ENCODE measurements around the gene C1orf21.

Gene C1orf21

GRCh38 chr1:184624051-184624450 is 237.2 kb downstream of the C1orf21 start:
- no peak for DNase-seq (ENCODE audit: low read depth in 2 of 3, low spot score in 2 of 3)

- no peak for DNase-seq (ENCODE audit: low read depth in 2 of 3, low spot score in 2 of 3)
These were observed 237.8 kb downstream of the C1orf21 start for GRCh38 chr1:184624626-184625025.

GRCh38 chr1:184625271-184625670 is 238.4 kb downstream of the C1orf21 start:
- DNase-seq (ENCODE audit: low read depth in 2 of 3, low spot score in 2 of 3): no peak

DNA sequence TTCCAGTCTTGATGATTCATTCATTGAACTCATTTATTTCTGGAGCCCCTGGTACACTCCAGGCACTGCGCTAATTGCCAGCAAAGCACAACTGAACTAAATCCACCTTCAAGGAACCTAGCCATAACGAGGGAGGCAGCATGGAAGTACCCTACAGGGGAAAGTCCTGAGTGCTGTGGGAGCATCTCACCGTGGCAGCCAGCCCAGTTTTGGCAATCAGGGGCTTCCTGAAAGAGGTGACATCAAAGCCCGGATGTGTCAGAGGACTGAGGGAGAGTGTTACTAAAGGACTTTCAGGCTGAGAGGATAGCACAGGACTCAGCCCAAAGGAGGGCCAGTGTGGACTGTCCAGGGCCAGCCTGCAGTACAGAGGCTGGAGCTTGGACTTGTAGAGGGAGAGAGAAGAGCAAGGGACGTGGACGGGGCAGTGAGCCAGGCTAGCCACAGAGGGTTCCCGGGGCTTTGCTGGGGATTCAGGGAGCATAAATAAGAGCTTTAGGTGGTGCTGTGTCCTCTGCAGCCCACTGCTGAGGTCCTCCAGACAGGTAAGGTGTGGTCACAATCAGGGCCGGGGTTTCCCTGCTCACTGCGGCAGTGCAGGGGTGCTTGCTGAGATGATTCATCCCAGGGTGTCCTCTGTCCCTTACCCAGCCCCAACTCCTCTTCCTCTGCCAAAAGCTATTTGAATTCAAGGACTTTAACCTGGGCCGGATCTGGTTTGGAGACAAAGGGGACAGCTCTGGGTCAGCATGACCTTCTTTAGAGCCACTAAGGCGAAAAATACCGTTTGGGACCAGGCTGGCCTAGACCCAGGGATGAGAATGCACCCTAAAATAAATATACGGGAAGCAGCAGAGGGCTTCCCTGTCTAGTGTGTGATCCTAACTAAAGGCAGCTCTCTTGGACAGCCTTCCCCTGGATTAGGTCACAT is 239.5 kb downstream of the C1orf21 start:
- no peak for DNase-seq (ENCODE audit: low read depth in 2 of 3, low spot score in 2 of 3)

GRCh38 chr1:184627007-184627341 is 240.1 kb downstream of the C1orf21 start:
- no peak for DNase-seq (ENCODE audit: low read depth in 2 of 3, low spot score in 2 of 3)

DNA sequence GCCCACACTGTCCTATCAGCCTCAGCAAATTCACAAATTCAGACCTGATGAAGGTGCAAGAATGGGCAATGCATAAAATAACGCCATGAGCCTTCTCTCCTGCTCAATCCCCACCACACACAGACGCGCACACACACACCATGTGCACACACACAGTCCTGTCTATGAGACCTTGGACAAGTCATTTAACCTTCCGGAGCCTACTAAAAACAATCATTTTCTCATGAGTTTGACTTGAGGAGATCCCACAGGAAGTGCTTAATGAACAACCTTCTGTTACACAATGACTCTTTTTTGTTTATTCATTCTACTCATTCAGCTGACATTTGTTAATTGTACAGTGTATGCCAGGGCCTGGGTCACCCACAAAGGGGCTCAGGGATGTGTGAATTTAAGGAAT is 242.4 kb downstream of the C1orf21 start:
- DNase-seq (ENCODE audit: low read depth in 2 of 3, low spot score in 2 of 3): no peak

DNA sequence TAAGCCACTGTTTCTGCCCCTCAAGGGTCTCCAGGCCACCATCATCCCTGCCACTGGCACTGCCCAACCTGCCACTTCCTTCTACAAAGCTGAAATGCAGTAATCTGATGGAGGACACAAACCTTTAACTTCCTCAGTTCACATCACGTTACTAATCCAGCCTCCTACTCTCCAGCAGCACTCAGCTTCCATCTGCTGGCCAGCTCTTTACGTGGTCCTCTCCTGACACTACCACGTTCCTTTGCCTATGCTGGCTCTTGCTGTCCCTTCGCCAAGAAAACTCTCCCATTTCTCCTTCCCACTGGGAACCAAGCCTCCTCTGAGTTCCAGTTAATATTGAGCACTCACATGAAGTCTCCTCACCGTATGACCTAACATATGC is 243.8 kb downstream of the C1orf21 start:
- no peak for DNase-seq (ENCODE audit: low read depth in 2 of 3, low spot score in 2 of 3)

- no peak for DNase-seq (ENCODE audit: low read depth in 2 of 3, low spot score in 2 of 3)
These were observed 245.8 kb downstream of the C1orf21 start for GRCh38 chr1:184632415-184633175.

DNA sequence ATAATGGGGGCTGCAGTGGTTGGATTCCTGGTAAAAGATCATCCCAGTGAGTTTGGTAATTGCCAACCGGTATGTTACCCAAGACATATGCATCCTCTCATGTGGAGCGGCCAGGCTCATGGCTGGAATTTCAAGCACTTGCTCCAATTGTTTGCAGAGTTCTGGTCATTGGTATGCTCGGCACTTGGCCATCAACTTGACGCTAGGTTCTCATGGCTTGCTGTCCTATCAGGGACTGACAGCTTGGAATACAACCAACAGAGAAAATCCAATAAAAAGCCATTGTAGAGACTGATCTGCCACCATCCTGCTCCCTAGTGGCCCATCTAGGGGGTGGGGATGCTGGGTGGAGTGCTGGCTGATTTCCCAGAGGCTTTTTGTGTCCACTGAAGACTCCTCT is 247.0 kb downstream of the C1orf21 start:
- no peak for DNase-seq (ENCODE audit: low read depth in 2 of 3, low spot score in 2 of 3)

DNA sequence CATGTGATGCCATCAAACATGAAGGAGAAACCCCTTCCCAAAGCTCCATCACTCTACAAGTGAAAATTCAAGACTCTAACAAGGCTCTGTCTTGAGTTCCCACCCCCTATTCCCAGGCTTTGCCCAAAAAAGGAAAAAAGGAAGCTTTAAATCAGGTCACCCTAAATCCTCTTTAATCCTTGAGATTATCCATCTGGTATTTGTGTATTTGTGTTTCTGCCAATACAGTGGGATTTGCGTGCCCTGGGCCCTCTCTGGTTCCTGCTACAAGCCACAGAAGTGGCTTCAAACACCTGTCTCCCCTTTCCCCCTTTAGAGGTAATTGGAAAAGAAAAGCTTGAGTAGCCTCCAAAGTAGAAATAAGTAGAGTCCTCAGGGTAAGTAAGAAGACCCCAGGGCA is 247.5 kb downstream of the C1orf21 start:
- DNase-seq (ENCODE audit: low read depth in 2 of 3, low spot score in 2 of 3): no peak

- no peak for DNase-seq (ENCODE audit: low read depth in 2 of 3, low spot score in 2 of 3)
These were observed 248.6 kb downstream of the C1orf21 start for GRCh38 chr1:184635347-184635979.

DNA sequence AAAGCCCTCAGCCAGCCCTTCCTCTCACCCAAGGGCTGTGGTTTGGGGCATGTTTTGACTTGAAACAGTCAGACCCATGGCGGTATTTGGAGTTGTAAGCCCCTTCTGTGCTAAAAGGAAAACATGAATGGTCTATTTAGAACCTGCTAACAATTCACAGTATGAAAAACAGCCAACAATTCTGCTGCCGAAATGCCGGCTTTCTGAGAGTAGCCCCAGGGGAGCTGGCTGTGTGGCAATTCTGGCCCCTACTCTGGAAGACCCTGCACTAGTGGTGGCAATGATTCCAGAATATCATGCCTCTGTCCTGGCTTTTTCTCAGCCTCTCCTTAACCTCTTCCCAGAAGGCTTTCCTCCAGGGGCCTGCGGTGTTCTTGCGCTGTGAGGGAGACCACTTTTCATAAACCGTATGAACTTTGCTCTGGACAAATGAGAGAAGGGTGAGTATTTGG is 249.2 kb downstream of the C1orf21 start:
- no peak for DNase-seq (ENCODE audit: low read depth in 2 of 3, low spot score in 2 of 3)

GRCh38 chr1:184637664-184638240 is 250.9 kb downstream of the C1orf21 start:
- DNase-seq (ENCODE audit: low read depth in 2 of 3, low spot score in 2 of 3): no peak

DNA sequence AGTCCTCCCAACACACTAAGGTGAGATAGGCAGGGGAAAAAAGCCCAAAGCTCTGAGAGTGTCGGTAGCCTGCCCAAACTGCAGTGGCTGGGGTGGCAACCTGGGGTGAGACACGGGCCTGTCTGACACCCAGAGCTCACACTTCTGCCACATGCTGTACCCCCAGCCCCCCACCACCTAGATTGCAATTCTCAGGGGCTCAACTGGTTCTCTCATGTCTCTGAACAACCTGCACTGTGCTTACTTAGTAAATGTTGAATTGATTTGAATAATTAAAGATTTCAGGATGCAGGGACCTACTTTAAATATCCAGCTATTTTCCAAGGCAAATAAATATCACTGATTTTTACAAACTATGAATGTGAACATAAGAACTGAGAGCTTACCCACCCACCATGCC is 252.4 kb downstream of the C1orf21 start:
- no peak for DNase-seq (ENCODE audit: low read depth in 2 of 3, low spot score in 2 of 3)

DNA sequence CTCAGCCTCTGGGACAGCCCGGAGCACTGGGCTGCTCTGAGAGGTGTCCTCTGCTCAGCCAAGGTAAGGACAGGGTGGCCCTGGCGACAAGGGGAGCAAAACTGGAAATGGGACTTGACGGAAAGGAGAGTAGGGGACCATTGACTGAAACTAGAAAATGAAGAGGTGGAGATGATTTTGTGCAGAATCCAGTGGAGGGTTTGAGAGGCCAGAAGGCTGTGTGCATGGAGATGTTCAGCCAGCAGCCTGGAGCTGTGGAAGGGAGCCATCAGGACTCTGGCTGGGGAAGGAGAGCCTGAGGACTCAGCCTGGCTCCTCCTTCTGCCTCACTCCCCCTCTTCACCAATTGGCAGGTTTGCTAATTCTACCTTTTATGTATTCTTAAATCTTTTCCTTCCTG is 253.7 kb downstream of the C1orf21 start:
- no peak for DNase-seq (ENCODE audit: low read depth in 2 of 3, low spot score in 2 of 3)

GRCh38 chr1:184641894-184642293 is 255.1 kb downstream of the C1orf21 start:
- DNase-seq (ENCODE audit: low read depth in 2 of 3, low spot score in 2 of 3): no peak

GRCh38 chr1:184643661-184644060 is 256.8 kb downstream of the C1orf21 start:
- no peak for DNase-seq (ENCODE audit: low read depth in 2 of 3, low spot score in 2 of 3)

GRCh38 chr1:184644771-184645170 is 257.9 kb downstream of the C1orf21 start:
- DNase-seq (ENCODE audit: low read depth in 2 of 3, low spot score in 2 of 3): no peak

- no peak for DNase-seq (ENCODE audit: low read depth in 2 of 3, low spot score in 2 of 3)
These were observed 259.4 kb downstream of the C1orf21 start for GRCh38 chr1:184646178-184646701.

- DNase-seq (ENCODE audit: low read depth in 2 of 3, low spot score in 2 of 3): no peak
These were observed 260.0 kb downstream of the C1orf21 start for GRCh38 chr1:184646824-184647223.

GRCh38 chr1:184647471-184647870 is 260.6 kb downstream of the C1orf21 start:
- DNase-seq (ENCODE audit: low read depth in 2 of 3, low spot score in 2 of 3): no peak
